ENCODE results near the gene HERC2.
"Not testable (repeated sequence)": the region's sequence is repeated elsewhere in the genome, so short reads cannot be mapped to it uniquely, and the experiment has no call there.

Gene HERC2

GRCh38 chr15:28137408-28138039 is 184.5 kb downstream of the HERC2 start:
- not testable (repeated sequence) for H3K4me3 ChIP-seq (ENCODE audit: insufficient read depth, low read depth, low read length, poor library complexity, severe bottlenecking); H3K27ac ChIP-seq (ENCODE audit: insufficient read depth, low read length, poor library complexity, severe bottlenecking); DNase-seq

GRCh38 chr15:28136236-28136904 is 185.6 kb downstream of the HERC2 start:
- H3K27ac ChIP-seq (ENCODE audit: insufficient read depth, low read length, poor library complexity, severe bottlenecking); H3K4me3 ChIP-seq (ENCODE audit: insufficient read depth, low read depth, low read length, poor library complexity, severe bottlenecking); H3K36me3 ChIP-seq (ENCODE audit: control insufficient read depth, insufficient read depth, low read length); H3K4me1 ChIP-seq (ENCODE audit: control insufficient read depth, insufficient read depth, low read length, poor library complexity, severe bottlenecking); H3K27me3 ChIP-seq (replicated peaks; ENCODE audit: control insufficient read depth, insufficient read depth, low read length, poor library complexity, severe bottlenecking); H3K9me3 ChIP-seq (ENCODE audit: control insufficient read depth, low read length): not testable (repeated sequence)
- DNase-seq, result peak in 1 of 3 donors; percentile 5

More at GRCh38 chr15:28137408-28138039, 184.5 kb downstream of the HERC2 start:
- not testable (repeated sequence) for H3K4me1 ChIP-seq (ENCODE audit: control insufficient read depth, insufficient read depth, low read length, poor library complexity, severe bottlenecking); H3K9me3 ChIP-seq (ENCODE audit: control insufficient read depth, low read length); H3K36me3 ChIP-seq (ENCODE audit: control insufficient read depth, insufficient read depth, low read length); H3K27me3 ChIP-seq (replicated peaks; ENCODE audit: control insufficient read depth, insufficient read depth, low read length, poor library complexity, severe bottlenecking)

- Histone ChIP-seq H3K27ac (ENCODE audit: insufficient read depth, low read length, poor library complexity, severe bottlenecking) (no peak overlapping the region), H3K27me3 (replicated peaks; ENCODE audit: control insufficient read depth, insufficient read depth, low read length, poor library complexity, severe bottlenecking) (no peaks in the 10 kb centered on the region), H3K4me3 (ENCODE audit: insufficient read depth, low read depth, low read length, poor library complexity, severe bottlenecking) (no peak overlapping the region), H3K9me3 (ENCODE audit: control insufficient read depth, low read length) (no peaks in the 10 kb centered on the region), H3K36me3 (ENCODE audit: control insufficient read depth, insufficient read depth, low read length) (peaks cover 6% of the 10 kb centered on the region), H3K4me1 (ENCODE audit: control insufficient read depth, insufficient read depth, low read length, poor library complexity, severe bottlenecking) (peaks cover 6% of the 10 kb centered on the region)
- no peak for DNase-seq
These were observed 188.7 kb downstream of the HERC2 start for GRCh38 chr15:28133281-28133680.

- Histone ChIP-seq H3K4me1 (ENCODE audit: control insufficient read depth, insufficient read depth, low read length, poor library complexity, severe bottlenecking) (peaks cover 4% of the 10 kb centered on the region), H3K27me3 (replicated peaks; ENCODE audit: control insufficient read depth, insufficient read depth, low read length, poor library complexity, severe bottlenecking) (no peaks in the 10 kb centered on the region), H3K36me3 (ENCODE audit: control insufficient read depth, insufficient read depth, low read length) (peaks cover 6% of the 10 kb centered on the region), H3K27ac (ENCODE audit: insufficient read depth, low read length, poor library complexity, severe bottlenecking) (no peak overlapping the region), H3K9me3 (ENCODE audit: control insufficient read depth, low read length) (no peaks in the 10 kb centered on the region), H3K4me3 (ENCODE audit: insufficient read depth, low read depth, low read length, poor library complexity, severe bottlenecking) (no peak overlapping the region)
- no peak for DNase-seq
These were observed 189.3 kb downstream of the HERC2 start for GRCh38 chr15:28132524-28133275.

DNA sequence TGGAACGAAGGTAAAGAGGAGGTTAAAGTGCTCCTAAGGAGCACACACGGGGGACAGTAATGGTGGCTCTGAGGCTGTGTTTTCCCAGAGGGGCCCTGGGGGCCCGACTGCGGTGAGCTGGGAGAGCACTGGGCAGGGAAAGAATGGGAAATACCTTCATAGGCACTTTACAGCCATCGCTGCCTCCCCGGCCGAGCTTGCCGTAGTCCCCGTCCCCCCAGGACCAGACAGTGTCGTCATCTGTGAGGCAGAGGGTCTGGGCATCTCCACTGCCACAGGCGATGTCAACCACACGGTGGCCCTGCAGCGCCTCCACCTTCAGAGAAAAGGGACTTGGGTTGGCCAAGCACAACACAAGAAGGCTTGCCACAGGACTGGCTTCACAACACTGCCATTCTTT is 190.0 kb downstream of the HERC2 start:
- no peak for DNase-seq
- H3K27ac ChIP-seq (ENCODE audit: insufficient read depth, low read length, poor library complexity, severe bottlenecking), result no peak overlapping the region

GRCh38 chr15:28131400-28131799 is 190.6 kb downstream of the HERC2 start:
- H3K4me1 ChIP-seq (ENCODE audit: control insufficient read depth, insufficient read depth, low read length, poor library complexity, severe bottlenecking), result no peaks in the 10 kb centered on the region
- H3K9me3 ChIP-seq (ENCODE audit: control insufficient read depth, low read length), result no peaks in the 10 kb centered on the region
- no peak overlapping the region for H3K4me3 ChIP-seq (ENCODE audit: insufficient read depth, low read depth, low read length, poor library complexity, severe bottlenecking)
- H3K36me3 ChIP-seq (ENCODE audit: control insufficient read depth, insufficient read depth, low read length), result peaks cover 6% of the 10 kb centered on the region
- H3K27ac ChIP-seq (ENCODE audit: insufficient read depth, low read length, poor library complexity, severe bottlenecking), result no peak overlapping the region
- no peaks in the 10 kb centered on the region for H3K27me3 ChIP-seq (replicated peaks; ENCODE audit: control insufficient read depth, insufficient read depth, low read length, poor library complexity, severe bottlenecking)
- no peak for DNase-seq

More for the DNA sequence above, 190.0 kb downstream of the HERC2 start:
- H3K9me3 ChIP-seq (ENCODE audit: control insufficient read depth, low read length), result no peaks in the 10 kb centered on the region
- H3K36me3 ChIP-seq (ENCODE audit: control insufficient read depth, insufficient read depth, low read length), result peaks cover 6% of the 10 kb centered on the region
- H3K27me3 ChIP-seq (replicated peaks; ENCODE audit: control insufficient read depth, insufficient read depth, low read length, poor library complexity, severe bottlenecking), result no peaks in the 10 kb centered on the region
- no peaks in the 10 kb centered on the region for H3K4me1 ChIP-seq (ENCODE audit: control insufficient read depth, insufficient read depth, low read length, poor library complexity, severe bottlenecking)
- H3K4me3 ChIP-seq (ENCODE audit: insufficient read depth, low read depth, low read length, poor library complexity, severe bottlenecking), result no peak overlapping the region

DNA sequence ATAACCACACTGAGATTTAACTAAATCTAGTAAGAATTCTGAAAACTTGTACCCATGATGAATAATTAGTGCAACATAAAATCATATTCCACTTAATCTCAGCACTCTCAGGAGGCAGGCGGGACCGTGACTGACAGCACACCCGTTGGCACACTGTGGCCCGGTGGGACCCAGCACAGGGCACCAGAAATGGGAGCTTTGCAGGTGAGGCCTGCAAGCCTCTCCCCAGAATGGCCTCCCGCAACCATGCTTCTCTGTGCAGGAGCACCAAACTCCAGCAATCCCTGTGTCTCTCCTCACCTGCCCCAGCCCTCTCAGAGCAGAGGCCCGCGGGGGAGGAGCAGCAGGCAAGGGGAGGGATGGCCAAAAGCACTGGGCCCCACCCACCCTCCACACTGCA is 191.3 kb downstream of the HERC2 start:
- Histone ChIP-seq H3K27ac (ENCODE audit: insufficient read depth, low read length, poor library complexity, severe bottlenecking) (no peak overlapping the region), H3K36me3 (ENCODE audit: control insufficient read depth, insufficient read depth, low read length) (peaks cover 6% of the 10 kb centered on the region), H3K4me3 (ENCODE audit: insufficient read depth, low read depth, low read length, poor library complexity, severe bottlenecking) (no peak overlapping the region), H3K27me3 (replicated peaks; ENCODE audit: control insufficient read depth, insufficient read depth, low read length, poor library complexity, severe bottlenecking) (no peaks in the 10 kb centered on the region), H3K4me1 (ENCODE audit: control insufficient read depth, insufficient read depth, low read length, poor library complexity, severe bottlenecking) (no peaks in the 10 kb centered on the region), H3K9me3 (ENCODE audit: control insufficient read depth, low read length) (no peaks in the 10 kb centered on the region)
- DNase-seq, result no peak

DNA sequence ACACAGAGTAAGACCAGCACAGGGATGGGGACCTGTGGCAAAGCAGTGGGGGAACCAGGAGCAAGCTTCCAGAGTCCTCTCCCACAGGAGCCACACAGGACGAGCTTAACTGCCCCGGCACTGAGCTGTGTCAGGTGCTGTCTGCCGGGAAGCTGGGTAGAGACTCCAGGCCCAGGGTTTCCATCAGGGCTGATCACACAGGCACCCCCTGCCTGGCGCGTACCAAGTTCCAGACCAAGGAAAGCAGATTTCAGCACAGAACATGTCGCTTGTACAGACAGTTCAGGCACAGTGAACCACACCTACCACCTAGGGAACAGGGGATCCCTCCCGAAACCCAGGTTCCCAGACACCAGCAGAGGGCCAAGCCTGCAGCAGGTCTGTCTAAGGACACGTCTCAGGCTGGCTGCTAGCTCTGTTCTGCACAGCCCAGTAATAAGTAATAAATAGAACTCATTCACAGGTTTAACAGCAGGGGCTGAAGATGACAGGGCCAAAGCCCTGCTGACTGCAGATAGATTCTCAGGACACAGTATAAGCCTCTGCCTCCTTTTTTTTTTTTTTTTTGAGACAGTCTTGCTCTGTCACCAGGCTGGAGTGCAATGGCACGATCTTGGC is 192.6 kb downstream of the HERC2 start:
- no peaks in the 10 kb centered on the region for H3K27me3 ChIP-seq (replicated peaks; ENCODE audit: control insufficient read depth, insufficient read depth, low read length, poor library complexity, severe bottlenecking)
- H3K9me3 ChIP-seq (ENCODE audit: control insufficient read depth, low read length), result no peaks in the 10 kb centered on the region
- no peaks in the 10 kb centered on the region for H3K4me1 ChIP-seq (ENCODE audit: control insufficient read depth, insufficient read depth, low read length, poor library complexity, severe bottlenecking)
- no peak overlapping the region for H3K27ac ChIP-seq (ENCODE audit: insufficient read depth, low read length, poor library complexity, severe bottlenecking)
- DNase-seq, result no peak
- H3K4me3 ChIP-seq (ENCODE audit: insufficient read depth, low read depth, low read length, poor library complexity, severe bottlenecking), result no peak overlapping the region
- peaks cover 6% of the 10 kb centered on the region for H3K36me3 ChIP-seq (ENCODE audit: control insufficient read depth, insufficient read depth, low read length)

DNA sequence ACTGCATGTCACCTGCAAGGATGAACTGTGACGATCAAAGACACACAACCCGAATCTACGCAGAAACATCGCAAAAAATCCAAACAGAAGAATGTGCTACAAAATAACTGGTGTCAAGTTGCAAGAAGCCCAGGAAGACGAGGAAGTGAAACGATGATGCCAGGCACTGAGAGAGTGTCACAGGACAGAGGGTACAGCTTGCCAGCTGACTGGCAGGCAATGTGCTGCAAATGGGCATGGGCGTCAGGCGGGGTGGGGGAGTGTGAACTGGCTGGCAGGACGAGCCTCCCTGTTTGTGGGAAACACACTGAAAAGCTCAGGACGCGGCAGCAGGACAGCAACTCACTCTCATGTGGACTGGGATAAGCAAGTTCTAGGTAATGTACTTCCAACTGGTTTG is 193.9 kb downstream of the HERC2 start:
- no peaks in the 10 kb centered on the region for H3K4me1 ChIP-seq (ENCODE audit: control insufficient read depth, insufficient read depth, low read length, poor library complexity, severe bottlenecking)
- H3K36me3 ChIP-seq (ENCODE audit: control insufficient read depth, insufficient read depth, low read length), result peaks cover 12% of the 10 kb centered on the region
- H3K27me3 ChIP-seq (replicated peaks; ENCODE audit: control insufficient read depth, insufficient read depth, low read length, poor library complexity, severe bottlenecking), result no peaks in the 10 kb centered on the region
- H3K4me3 ChIP-seq (ENCODE audit: insufficient read depth, low read depth, low read length, poor library complexity, severe bottlenecking), result no peak overlapping the region
- H3K27ac ChIP-seq (ENCODE audit: insufficient read depth, low read length, poor library complexity, severe bottlenecking), result no peak overlapping the region
- DNase-seq, result no peak
- no peaks in the 10 kb centered on the region for H3K9me3 ChIP-seq (ENCODE audit: control insufficient read depth, low read length)

DNA sequence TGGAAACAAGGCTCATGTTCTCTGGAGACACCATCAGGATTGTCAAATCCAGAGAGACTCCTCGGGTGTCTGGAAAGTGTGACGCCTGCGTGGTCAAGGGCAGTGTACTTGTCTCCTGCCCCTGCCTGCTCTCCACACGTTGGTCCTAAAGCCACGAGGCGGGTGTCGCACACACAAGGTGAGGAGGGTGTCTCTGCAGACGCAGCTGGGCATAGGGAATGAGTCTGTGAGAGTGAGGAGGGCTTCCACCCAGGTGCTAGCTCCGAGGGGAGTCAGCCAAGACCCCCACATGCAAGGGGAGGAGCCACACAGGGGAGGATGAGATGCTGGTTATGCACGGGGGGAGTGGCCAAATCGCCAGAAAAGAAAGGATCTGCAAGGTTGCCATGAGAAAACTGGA is 194.9 kb downstream of the HERC2 start:
- peaks cover 12% of the 10 kb centered on the region for H3K36me3 ChIP-seq (ENCODE audit: control insufficient read depth, insufficient read depth, low read length)
- no peaks in the 10 kb centered on the region for H3K4me1 ChIP-seq (ENCODE audit: control insufficient read depth, insufficient read depth, low read length, poor library complexity, severe bottlenecking)
- DNase-seq, result no peak
- H3K4me3 ChIP-seq (ENCODE audit: insufficient read depth, low read depth, low read length, poor library complexity, severe bottlenecking), result no peak overlapping the region
- H3K9me3 ChIP-seq (ENCODE audit: control insufficient read depth, low read length), result no peaks in the 10 kb centered on the region
- no peaks in the 10 kb centered on the region for H3K27me3 ChIP-seq (replicated peaks; ENCODE audit: control insufficient read depth, insufficient read depth, low read length, poor library complexity, severe bottlenecking)
- H3K27ac ChIP-seq (ENCODE audit: insufficient read depth, low read length, poor library complexity, severe bottlenecking), result no peak overlapping the region

Data from effector memory CD4-positive, alpha-beta T cell (primary cell).